HG03432 (cell line): ENCODE data around the gene SPATA25.
"Not testable (repeated sequence)": the region's sequence is repeated elsewhere in the genome, so short reads cannot be mapped to it uniquely, and the experiment has no call there.

Source experiments
- ATAC-seq: cut with Tn5 transposase; IDR thresholded peaks from one replicate; pipeline ENCODE4 v1.9.1; 2021; ENCODE audit warnings: mild to moderate bottlenecking, moderate library complexity; ENCODE audit not compliant: unreplicated experiment

The SPATA25 gene, protein sequence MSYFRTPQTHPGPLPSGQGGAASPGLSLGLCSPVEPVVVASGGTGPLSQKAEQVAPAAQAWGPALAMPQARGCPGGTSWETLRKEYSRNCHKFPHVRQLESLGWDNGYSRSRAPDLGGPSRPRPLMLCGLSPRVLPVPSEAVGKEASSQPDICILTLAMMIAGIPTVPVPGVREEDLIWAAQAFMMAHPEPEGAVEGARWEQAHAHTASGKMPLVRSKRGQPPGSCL

GRCh38 chr20:45887346-45887715 lies at the start of gene SPATA25:
TSS of gene SPATA25 (minus strand) at chr20:45887622. CDS start at chr20:45887590, 32 bp downstream.
- ATAC-seq: no peak

- ATAC-seq: no peak
Observed at GRCh38 chr20:45935416-45936046, 48.1 kb upstream of the SPATA25 start.

DNA sequence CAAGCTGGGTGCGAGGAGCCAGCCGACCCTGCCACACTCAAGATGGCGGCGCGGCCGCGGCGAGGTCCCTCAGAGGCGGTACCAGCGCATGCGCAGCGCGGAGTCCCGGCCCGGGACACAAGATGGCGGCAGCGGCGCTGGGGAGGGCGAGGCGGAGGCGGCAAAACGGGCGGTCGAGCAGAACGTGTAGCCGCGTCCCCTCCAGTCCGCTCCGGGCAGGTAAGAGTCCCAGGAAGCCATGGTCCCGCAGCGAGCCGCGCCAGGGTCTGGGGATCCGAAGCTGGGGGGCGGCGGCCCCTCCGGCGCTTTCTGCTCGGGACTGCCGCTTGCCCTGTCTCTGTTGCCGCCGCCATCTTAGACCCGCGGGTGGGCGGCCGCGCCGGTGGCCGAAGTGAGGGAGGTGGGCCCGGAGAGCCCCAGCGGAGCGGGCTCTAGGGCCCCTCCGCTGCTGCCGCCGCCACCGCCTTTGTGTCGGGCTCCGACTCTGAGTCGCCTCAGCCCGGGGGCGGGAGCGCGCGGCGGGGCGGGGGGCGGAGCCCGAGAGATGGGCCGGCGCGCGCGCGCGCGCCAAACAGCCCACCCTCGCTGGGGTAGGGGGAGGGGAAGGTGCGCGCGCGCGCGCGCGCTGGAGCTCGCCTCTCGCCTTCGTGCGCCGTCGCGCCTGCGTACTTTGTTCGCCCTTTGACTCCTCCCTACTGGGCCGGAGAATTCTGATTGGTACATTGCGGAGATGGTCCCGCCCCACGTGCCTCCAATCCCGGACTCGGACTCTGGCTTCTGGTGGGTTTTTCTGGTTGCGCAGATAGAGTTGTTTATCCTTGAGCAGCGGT lies 47.4 kb upstream of the SPATA25 start, which contains the start of gene PCIF1:
TSS of gene PCIF1 (plus strand) at position 98 of the 830 bp plus-strand sequence. CDS start 4,317 bp downstream, outside the sequence.
- peak; percentile 75 for ATAC-seq

DNA sequence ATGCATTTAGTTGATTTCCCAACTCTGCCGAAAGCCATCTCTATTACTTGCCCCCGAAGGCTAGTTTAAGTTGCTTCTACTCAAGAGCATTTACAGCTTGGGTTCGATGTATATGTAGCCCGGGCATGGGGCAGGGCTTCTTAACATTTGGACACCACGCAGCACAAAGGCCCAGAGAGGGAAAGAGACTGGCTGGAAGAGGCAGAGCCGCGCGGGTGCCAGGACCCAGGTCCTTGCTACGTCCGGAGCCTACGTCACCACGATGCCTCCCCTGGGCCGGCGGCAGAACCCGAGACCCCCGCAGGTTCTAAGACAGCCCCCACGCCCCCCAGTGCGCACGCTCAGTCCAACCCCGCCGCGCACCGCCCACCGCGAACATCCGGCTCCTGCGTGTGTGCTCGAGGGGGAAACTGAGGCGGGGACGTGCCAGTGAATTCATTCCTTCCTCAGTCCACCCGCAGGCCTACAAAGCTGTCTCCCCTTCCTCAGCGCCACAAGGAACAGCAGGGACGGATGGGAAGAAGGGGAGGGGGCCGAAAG lies 46.7 kb upstream of the SPATA25 start:
- ATAC-seq: peak; percentile 29

DNA sequence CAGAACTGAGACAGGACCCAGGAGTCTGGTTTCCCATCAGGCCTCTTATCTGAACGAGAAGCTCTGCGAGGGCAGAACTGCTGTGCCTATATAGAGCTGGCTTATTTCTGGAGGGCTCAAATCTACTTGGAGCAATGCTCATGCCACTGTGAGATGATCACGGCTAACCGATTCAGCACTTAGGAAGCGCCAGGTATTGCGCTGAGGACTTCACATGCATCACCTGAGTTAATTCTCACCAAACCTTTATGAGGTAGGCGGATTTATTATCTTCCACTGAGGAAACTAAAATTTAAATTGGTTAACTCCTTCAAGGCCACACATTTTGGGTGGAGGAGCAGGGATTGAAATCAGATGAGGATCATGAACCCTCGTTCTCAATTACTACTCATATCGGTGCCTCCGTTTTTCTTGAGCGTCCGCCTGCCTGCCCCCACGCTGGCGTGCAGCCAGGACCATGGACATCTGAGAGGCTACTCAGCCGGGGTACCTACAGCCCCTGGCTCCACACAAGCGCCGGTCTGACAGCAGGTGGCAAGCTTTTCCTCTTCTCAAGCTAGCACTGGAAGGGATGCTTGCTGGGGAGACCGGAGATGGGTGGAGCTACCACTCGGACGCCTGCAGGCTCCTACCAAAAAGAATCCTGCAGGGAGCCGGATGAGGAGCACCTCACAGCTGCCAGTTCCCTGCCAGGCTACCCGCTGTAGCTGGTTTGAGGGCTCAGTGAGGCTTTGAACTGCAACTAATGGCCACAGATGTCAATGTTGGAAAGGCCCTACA lies 46.0 kb upstream of the SPATA25 start:
- no peak for ATAC-seq

- not testable (repeated sequence) for ATAC-seq
Observed at GRCh38 chr20:45931680-45932079, 44.3 kb upstream of the SPATA25 start.

GRCh38 chr20:45927071-45927878 lies 39.9 kb upstream of the SPATA25 start:
- ATAC-seq: no peak

DNA sequence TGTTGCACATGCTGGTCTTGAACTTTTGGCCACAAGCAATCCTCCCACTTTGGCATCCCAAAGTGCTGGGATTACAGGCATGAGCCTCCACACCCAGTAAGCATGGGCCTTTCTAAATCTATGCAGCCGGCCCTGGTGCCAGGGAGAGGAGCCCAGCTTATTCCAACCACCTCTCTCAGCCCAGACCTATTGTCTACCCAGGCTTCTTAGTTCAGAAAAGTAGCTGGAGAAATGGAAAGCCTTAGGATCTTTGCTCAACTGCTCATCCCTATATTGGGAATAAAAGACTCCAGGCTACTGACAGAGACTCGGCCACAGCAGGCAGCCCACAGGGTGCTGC lies 39.3 kb upstream of the SPATA25 start:
- no peak for ATAC-seq

DNA sequence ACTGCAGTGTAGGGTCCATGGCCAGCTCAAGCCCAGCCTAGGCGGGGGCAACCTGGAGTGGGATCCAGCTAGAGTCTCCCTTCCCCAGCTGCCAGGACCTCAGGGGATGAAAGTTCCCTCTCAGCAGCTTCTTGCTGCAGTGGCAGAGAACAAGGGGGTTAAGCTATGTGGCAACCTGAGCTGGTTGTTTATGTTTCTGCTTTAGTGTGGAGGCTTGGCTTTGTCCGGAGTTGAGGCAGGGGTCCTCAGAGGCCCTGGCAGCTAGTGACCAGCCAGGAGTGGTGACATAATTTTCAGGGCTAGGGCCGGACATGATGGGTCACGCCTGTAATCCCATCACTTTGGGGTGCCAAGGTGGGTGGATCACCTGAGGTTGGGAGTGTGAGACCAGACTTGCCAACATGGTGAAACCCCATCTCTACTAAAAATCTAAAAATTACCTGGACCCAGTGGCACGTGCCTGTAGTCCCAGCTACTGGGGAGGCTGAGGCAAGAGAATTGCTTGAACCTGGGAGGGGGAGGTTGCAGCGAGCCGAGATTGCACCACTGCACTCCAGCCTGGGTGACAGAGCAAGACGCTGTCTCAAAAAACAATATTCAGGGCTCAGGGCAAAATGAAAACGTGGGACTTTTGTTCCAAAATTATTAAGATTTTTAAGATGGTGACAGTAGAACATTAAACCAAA lies 38.5 kb upstream of the SPATA25 start:
- no peak for ATAC-seq

DNA sequence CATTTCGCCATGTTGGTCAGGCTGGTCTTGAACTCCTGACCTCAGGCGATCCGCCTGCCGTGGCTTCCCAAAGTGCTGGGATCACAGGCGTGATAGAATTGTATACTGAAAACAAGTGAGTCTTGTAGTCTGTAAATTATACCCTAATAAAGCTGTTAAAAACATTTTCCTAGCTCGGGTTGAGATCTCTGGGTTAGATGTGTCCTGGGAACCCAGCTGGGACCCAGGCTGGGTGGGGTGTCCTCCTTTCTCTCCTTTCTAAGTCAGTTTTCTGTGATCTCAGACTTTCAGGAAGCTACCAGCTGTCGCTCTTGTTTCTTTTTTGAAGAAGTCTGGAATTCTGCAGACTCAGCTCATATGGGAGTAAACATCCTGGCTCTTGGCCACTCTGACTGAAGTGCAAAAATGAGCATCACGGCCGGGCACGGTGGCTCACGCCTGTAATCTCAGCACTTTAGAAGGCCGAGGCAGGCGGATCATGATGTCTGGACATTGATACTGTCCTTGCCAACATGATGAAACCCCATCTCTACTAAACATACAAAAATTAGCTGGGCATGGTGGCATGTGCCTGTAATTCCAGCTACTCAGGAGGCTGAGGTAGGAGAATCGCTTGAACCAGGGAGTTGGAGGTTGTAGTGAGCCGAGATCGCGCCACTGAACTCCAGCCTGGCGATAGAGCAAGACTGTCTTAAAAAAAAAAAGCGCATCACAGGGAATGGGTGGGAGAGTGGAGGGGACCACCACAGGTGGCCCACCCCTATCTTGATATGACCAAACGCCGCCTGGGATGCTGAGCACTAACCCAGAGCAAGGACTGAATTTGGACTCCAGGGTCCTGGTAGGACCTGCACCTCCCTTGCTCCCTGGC lies 37.2 kb upstream of the SPATA25 start:
- ATAC-seq: no peak

DNA sequence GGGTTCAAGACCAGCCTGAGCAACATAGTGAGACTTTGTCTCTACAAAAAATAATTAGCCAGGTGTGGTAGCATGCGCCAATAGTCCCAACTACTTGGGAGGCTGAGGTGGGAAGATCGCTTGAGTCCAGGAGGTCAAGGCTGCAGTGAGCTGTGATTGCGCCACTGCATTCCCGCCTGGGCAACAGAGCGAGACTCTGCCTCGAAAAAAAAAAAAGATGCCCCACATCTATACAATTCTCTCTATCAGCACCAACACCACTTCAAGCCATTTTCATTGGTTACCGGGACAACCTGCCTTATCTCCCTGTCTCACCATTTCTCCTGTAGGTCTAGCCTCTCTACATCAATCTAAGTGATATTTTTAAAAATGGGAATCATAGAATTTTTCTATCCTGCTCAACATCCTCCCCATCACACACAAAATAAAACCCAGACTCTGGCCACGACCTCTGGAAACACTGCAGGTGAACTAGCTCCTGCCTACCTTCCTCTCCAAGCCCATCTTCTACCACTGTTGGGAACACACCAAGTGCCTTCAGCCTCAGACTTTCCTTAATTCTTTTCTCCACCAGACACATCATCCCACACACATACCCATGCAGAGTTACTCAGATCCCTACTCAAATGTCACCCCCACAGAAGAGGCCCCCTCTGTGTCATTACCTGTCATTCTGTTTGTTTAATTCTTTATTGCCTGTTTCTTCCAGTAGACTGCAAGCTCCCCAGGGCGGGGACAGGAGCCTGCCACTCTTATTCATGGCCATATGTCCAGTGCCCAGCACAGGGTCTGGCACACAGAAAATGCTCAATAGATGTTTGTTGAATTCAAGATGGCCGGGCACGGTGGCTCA lies 34.1 kb upstream of the SPATA25 start:
- ATAC-seq: no peak

DNA sequence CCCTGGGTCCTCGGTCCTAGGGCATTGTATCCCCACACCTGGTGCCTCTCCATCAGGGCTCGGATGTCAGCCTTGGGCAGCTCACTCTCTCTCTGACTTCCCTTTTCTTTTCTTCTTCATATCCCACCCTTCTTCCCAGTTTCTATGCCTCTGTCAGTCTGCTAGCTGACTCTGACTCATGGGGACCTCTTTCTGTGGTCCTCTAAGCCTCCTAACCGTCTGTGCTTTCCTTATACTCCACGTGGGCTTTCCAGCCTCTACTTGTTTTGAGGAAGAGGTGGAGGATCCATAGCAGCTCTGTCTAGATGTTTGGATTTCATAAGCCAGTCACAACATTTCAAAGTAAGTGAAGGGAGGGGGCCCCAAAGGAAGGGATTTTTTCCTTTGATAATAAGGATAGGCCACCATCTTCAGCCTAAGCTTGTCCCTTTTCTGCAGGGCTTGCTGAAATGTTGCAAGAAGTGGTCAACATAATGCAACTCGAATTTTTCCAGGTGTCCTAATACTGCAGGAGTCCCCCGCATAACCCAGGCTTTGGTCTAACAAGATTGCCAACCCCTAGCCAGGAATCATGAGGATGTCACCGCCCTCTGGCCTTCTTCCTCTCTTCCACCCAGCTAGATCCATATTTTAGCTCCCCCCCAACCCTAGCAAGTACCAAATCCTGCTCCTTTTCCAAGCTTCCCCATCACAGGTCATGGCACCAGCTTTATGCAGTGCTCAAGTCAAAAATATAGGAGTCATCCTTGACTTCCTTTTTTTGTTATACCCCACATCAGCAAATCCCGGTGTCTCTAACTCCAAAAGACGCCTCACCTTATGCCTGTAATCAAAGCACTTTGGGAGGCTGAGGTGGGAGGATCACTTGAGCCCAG lies 33.3 kb upstream of the SPATA25 start:
- no peak for ATAC-seq

- ATAC-seq: no peak
Observed at GRCh38 chr20:45919542-45920399, 32.3 kb upstream of the SPATA25 start.

- no peak for ATAC-seq
Observed at GRCh38 chr20:45918779-45919537, 31.5 kb upstream of the SPATA25 start.

DNA sequence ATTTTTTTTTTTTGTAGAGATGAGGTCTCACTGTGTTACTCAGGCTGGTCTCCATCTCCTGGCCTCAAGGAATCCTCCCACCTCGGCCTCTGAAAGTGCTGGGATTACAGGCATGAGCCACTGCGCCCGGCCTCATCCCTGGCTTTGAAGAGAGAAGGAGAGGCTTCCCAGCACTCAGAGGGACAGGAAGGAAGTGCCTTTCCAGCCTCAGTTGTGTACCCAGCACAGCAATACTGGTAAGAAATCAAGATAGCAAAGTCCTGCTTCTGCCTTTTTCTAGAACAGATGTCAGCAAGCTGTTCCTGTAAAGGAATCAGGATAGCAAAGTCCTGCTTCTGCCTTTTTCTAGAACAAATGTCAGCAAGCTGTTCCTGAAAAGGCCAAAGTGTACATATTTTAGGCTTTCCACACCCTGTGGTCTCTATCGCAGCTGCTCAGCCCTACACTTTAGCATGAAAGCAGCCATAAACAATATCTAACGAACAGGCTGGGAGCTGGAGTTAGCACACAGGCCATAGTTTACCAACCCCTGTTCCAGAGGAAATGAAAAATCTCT lies 30.8 kb upstream of the SPATA25 start:
- no peak for ATAC-seq
